ENCODE data around the gene DDX46.
"Not testable (repeated sequence)": the region's sequence is repeated elsewhere in the genome, so short reads cannot be mapped to it uniquely, and the experiment has no call there.

Gene DDX46

DNA sequence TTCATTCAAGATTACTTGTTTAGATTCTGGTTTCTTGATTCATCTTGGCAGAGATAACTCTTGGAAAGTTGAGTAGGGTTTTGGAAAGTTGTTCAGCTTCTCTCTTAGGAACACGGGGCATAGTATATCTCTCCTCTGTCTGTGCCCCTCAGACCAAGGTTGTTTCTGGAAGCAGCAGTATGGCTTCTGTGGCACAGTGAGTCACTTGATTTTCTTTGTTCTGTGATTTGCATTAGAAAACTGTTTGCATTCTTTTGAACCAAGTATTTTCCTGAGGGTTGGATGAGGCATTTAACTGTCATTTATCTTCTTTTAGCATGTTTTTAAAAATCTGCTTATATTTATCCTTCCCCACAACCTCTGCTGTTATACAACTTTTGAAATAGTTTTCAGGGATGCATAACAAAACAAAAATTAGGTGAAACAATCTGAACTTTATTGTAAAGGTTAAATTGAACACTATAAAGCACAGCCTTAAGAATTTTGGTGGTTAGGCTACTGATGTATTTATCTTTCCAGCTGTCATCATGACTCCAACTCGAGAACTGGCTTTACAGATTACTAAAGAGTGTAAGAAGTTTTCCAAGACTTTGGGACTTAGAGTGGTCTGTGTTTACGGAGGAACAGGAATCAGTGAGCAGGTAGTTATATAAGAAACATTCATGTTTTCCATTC is 26.5 kb downstream of the DDX46 start:
- no peak for DNase-seq

DNA sequence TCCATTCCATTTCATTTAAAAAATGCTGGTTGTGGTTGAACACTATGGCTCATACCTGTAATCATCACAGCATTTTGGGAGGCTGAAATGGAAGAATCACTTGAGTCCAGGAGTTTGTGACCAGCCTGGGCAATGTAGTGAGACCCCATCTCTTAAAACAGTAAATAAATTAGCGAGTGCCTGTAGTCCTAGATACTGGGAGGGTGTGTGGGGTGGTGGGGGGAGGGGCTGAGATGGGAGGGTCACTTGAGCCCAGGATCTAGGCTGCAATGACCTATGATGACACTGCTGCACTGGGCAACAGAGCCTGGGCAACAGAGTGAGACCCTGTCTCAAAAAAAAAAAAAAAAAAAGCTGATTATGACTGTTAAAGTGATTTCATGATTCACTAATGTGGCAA is 29.1 kb downstream of the DDX46 start:
- DNase-seq, result no peak

DNA sequence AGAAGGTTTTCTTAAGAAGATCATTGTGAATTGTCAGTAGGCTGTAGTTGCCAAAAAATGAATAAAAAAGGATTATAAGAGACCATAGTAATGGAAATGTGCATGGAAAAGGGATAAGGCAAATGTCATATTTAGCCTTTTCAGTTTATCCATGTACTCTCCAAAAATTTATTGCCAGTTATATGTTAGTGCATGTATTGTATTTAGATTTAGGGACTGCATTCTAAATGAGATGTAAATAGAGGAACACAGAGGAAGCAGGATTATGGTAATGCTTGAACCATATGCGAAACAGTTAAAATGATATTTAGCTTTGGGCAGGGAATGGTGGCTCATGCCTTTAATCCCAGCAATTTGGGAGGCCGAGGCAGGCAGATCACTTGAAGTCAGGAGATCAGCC is 33.0 kb downstream of the DDX46 start:
- DNase-seq, result no peak

DNA sequence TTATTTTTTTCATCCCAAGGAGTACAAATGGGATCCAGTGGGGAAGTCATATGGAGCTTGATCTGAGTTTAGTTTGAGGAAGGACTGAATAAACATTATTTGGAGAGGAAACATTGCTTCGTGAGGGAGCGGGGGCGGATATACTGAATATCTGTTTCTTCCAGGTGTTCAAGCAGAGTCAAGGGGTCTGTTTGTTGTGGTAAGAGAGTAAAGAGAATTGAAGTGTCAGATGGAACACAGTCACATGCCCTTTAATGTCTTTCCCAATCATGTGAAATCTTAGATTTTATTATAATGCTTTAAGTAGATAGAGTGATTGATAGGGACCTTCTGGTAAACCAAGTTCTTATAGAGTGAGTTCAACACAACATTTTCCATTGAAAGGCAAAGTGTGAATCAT is 33.7 kb downstream of the DDX46 start:
- DNase-seq, result no peak

DNA sequence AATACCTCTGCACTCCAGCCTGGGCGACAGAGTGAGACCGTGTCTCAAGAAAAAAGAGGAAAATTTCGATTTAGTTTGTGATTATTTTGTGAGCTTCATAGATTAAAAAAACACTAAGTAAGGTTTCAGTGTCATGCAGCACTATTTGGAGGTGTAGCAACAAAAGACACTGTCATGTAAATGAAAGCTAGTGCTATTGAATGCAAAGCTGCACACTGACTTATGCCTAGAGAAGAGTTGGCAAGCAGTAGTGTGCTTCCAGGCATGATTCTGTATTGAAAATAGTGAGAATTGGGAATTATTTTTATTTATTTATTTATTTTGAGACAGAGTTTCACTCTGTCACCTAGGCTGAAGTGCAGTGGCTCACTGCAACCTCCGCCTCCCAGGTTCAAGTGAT is 34.5 kb downstream of the DDX46 start:
- no peak for DNase-seq

DNA sequence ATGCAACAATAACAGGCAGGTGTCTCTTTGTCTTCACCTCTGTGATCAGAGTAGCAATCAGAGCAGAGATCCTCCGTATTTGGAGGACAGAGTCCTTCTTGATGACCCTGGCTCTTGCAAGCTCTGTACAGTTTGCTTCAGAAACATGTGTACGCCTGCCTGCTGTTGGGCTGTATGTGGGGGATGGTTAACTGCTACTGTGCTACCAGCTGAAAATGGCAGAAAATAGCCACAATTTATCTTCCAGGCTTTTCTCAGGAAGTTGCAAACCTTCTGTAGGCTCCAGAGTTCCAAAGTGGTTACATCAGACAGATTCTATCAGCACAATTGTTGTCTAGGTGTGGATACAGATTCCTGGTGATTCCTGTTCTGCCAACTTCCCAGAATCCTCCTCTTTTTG is 35.5 kb downstream of the DDX46 start:
- no peak for DNase-seq

DNA sequence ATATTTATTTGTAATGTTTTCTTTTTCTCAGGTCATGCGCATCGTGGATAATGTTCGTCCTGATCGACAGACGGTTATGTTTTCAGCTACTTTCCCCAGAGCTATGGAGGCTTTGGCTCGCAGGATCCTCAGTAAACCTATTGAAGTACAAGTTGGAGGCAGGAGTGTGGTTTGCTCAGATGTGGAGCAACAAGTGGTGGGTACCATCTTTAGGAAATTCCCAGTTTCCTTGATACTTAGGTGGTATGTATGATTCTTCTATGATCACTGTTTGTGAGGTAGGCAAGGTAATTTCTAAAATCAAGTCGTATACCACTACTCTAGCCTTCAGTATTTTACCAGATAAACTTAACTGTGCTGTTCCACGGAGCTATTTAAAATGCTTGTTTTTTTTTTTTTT is 36.2 kb downstream of the DDX46 start:
- no peak for DNase-seq

DNA sequence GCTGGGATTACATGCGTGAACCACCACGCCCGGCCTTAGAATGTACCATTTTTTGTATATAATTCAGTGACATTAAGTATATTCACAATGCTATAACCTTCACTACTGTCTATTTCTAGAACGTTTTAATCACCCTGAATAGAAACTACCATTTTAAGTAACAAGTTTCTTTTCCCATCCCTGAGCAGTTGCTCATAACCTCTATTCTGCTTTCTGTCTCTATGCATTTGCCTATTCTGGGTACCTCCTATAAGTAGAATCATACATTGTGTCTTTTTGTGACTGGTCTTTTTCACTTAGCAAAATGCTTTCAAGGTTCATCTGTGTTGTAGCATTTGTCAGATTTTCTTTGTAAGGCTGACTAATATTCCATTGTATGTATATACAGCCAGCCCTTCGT is 39.9 kb downstream of the DDX46 start:
- DNase-seq, result no peak

DNA sequence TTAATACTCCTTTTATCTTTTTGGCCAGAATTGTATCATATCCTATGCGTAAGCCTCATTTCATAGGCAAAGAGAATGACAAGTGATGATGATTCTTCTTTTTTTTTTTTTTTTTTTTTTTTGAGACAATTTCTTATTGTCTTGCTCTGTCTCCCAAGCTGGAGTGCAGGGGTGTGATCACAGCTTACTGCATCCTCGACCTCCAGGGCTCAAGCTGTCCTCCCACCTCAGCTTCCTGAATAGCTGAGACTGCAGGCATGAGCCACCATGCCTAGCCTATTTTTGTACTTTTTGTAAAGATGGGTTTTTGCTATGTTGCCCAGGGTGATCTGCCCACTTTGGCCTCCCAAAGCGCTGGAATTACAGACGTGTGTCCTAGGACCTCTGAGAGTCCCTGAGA is 45.2 kb downstream of the DDX46 start:
- no peak for DNase-seq

DNA sequence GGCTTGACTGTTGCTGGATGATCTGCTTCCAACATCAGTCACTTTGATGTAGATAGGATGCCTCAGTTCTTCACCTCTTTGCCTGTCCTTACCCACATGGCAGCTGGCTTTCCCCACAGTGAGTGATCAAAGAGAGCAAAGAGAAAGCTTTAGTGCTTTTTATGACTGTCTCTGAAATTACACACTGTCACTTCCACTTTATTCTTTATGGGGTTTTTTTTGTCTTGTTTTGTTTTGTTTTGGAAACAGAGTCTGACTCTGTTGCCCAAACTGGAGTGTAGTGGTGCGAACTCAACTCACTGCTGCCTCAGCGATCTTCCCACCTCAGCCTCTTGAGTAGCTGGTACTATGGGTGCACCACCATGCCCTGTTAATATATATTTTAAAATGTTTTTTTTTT is 54.8 kb downstream of the DDX46 start:
- DNase-seq, result peak; percentile 5

DNA sequence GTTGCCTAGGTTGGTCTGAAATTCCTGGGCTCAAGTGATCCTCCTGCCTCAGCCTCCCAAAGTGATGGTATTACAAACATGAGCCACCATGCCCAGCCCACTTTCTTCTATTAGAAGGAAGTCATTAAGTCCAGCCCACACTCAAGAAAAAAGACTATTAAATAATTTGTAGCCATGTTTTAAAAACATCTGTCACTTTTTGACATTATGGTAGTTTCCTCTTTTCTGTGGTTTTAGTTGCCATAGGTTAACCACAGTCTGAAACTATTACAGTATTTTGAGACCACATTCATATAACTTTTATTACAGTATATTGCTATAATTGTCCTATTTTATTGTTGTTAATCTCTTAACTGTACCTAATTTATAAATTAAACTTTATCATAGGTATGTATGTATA is 55.2 kb downstream of the DDX46 start:
- DNase-seq, result peak; percentile 62

DNA sequence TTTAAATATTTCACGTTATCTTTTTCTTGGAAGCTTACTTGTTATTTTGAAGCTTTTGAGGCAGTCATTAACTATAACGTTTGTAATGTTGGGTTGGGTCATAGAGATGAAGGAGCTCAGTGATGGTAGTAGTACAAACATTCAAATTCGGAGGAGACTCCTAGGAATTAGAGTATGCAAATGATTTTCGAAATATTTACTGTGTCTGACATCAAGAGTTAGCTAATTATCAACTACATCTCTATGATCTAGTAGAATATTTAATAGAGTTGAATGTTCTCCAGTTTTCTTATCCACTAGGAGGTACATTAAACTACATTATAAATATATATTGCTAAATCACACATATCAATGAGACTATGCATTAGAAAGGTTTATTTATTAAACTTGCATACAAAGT is 58.4 kb downstream of the DDX46 start:
- DNase-seq, result no peak

DNA sequence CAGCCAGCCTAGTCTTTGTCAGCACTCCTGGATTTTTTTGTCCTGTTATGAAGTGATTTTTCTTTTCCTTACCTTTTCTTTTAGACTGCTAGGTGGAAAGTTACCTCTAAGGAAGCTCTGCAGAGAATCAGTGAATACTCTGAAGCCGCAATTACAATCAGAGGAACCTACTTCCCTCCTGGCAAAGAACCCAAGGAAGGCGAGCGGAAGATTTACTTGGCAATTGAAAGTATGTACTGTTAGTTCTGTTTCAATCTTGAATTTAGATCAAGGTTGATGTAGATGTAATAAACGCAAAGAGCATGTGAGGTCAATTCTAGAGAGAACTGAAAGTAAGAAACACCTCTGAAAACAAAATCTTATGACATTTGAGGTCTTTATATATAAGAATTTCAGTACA is 60.2 kb downstream of the DDX46 start:
- no peak for DNase-seq

DNA sequence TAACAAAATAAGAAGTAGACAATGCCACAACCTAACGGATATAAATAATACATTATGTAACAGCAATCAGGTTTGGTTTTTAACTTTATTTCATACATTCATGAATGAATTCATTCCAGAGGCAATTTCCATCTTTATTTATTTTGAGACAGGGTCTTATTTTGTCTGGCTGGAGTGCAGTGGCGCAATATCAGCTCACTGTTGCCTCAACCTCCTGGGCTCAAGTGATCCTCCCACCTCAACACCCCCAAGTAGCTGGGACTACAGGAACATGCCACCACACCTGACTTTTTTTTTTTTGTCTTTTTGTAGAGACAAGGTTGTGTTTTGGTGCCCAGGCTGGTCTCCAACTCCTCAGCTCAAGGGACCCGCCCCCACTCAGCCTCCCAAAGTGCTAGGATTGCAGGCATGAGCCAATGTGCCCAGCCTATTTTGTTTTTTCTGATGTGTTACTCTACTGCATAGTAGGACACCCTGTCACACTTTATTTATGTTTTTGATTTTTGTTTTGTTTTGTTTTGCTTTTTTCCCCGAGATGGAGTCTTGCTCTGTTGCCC is 60.9 kb downstream of the DDX46 start:
- no peak for DNase-seq

DNA sequence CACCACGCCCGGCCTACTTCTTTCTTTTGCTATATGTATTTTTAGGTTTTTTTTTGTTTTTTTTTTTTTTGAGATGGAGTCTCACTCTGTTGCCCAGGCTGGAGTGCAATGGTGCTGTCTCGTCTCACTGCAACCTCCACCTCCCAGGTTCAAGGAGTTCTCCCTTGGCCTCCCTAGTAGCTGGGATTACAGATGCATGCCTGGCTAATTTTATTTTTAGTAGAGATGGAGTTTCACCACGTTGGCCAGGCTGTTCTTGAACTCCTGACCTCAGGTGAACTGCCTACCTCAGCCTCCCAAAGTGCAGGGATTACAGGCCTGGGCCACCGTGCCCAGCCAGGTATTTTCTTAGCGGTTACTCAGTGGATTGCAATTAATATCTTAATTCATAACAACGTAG is 63.3 kb downstream of the DDX46 start:
- no peak for DNase-seq

DNA sequence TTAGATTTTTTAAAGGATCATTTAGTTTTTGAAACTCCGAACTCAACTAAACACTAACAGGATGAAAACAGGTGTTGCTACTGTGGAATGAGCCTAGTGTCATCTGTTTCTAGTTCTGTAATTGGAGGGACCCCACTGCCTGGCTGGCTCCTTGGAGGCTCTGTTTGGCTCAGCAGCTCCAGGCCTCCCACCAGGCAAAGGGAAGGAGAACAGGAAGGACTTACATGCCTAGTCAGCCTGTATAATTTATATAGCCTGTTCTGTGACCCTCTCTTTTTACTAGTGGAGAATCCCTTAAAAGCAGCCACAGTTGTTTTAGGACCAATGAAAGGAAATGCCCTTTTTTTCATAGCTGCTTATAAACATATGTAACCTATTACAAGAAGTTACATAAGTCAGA is 66.1 kb downstream of the DDX46 start:
- DNase-seq, result no peak

DNA sequence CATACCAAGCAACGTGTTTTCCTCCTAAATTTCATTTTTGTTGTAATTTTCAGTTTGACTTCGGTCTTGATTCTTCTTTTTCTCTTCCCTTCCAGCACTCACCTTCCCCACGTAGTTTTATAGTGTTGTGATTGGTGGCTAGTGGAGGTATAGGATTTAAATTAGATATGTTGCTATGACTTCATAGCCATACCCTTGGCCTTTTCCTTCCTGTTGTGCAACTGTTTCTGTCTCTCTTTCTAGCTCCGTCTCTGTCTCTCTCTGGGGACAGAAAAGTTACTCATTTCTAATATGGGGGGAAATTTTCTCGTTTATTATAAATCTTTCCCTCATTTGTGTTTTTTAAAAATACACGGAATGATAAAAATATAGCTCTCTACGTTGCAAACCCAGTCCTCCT is 66.6 kb downstream of the DDX46 start:
- DNase-seq, result no peak

DNA sequence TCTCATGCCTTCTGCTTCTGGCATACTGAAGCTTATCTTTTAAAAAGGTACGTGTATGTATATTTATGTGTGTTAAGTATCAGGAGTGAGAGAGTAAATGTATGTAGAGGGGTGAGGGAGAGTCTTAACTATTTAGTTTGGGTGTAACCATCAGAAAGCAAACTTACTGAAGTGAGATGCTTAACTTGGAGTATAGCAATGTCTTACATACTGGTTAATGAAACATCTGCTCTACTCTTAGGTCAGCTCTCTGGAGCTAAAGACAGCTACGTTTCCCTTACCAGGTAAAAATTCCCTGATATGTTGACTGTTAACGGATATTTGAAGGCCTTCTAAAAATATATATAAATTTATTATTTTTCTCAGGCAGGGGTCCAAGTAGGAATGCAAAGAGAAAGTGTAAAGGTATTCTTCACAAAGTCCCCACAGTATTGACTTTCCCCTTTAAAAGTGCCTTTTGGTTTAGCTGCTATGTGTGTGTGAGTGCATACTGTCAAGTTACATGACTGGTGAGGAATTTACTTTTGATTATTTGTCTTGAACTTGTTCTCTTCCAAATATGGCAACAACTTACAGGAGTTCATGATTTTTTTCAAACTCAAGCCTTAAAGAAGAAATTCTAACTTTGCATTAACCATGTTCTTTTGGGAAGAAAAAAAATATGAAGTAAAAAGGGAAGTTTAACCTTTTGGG is 74.9 kb downstream of the DDX46 start:
- DNase-seq, result no peak

DNA sequence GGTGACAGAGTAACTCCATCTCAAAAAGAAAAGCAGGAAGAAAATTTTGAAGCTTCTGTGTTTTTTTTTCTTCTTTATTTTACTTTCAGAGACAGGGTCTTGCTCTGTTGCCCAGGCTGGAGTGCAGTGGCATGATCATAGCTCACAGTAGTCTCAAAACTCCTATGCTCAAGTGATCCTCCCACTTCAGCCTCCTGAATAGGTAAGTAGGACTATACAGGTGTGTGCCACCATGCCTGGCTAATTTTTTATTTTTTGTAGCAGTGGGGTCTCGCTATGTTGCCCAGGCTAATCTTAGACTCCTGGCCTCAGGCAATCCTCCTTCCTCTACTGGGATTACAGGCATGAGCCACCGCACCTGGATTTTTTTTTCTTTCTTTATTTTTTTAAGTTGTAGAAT is 77.0 kb downstream of the DDX46 start:
- no peak for DNase-seq

DNA sequence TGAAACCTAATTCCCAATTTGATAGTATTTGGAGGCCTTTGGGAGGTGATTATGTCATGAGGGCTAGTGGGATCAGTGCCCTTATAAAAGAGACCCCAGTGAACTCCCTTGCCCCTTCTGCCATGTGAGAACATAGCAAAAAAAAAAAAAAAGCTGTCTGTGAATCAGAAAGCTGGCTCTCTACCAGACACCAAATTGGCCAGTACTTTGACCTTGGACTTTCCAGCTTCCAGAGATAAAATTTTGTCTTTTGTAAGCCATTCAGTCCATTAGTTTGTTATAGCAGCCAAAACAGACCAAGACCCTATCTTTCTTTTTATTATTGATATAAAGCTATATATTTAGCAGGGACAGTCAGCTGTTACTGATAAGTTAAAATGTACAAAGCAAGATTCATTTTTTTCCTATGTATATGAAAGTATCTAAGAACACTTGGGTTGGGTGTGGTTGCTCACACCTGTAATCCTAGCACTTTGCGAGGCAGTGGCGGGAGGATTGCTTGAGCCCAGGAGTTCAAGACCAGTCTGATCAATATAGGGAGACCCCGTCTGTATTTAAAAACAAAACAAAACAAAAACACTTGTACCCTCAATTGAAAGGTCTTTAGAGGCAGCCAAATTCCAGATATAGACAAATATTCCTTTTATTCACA is 79.1 kb downstream of the DDX46 start:
- no peak for DNase-seq

DNA sequence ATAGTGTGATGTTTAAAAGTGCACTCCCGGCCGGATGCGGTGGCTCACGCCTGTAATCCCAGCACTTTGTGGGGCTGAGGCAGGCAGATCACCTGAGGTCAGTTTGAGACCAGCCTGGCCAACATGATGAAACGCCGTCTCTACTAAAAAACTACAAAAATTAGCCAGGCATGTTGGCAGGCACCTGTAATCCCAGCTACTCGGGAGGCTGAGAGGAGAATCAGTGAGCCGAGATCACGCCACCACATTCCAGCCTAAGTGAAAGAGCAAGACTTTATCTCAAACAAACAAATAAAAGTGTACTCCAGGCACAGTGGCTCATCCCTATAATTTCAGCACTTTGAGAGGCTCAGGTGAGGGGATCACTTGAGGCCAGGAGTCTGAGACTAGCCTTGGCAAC is 79.8 kb downstream of the DDX46 start:
- DNase-seq, result not testable (repeated sequence)

DNA sequence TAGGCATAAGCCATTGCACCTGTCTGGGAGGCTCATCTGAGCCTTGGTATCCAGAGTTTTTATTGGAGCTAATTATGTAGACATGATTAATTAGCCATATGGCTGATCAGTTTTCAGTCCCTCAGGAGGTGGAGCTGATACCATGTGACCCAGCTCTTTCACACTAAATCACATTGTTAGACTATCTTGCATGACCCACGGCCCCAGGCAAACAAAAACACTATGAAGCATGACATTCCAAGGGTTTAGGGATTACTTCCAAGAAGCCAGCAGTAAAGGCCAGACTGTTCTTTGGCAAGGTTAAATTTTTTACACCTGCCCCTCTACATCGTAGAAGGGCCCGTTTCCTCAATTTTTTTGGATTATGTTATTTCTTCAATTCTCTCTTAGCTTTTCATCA is 82.2 kb downstream of the DDX46 start:
- DNase-seq, result no peak

DNA sequence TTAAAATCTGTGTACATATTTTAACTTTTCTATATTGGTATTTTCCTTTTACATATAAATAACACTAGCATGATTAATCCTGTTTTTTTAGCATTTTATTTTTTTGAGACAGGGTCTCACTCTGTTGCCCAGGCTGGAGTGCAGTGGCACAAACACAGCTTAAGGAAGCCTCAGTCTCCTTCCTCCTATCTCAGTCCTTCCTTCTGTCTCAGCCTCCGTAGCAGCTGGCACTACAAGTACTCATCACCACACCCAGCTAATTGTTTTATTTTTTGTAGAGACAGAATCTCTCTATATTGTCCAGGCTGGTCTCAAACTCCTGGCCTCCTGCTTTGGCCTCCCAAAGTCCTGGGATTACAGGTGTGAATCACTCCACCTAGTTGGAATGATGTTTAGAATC is 85.7 kb downstream of the DDX46 start:
- no peak for DNase-seq

DNA sequence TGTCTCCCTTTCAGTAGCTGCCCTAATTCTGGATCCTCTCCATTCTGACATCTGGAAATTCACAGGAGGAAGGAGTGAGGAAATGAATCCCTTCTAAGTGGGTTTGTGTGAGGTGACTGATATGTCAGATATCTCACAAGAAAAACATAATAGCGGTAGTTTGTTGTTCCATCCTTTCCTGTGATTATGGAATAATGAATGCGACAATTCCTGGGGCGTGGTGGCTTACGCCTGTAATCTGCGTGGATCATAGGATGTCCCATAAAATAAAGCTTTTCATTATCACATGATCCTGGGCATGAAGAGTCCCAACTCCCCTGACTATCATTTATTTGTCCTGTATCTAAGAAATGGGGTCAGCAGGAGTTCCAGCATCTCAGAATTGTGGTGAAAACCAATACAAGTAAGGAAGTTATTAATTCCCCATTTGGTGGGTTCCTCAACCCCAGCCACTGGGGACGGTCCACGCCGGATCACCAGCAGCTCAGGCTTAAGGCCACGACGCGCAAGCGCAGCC is 86.8 kb downstream of the DDX46 start:
- peak; percentile 25 for DNase-seq

All from hematopoietic multipotent progenitor cell treated with erythropoietin and hydrocortisone succinate and interleukin-3 and kit ligand, for 6 days (in vitro differentiated cells).